GM19238 (cell line): ENCODE results near the gene GALNT18.
"Not testable (repeated sequence)": the region's sequence is repeated elsewhere in the genome, so short reads cannot be mapped to it uniquely, and the experiment has no call there.

Source experiments
- DNase-seq: peaks from one replicate; pipeline ENCODE4 v3.0.0; 2011; ENCODE audit warnings: low spot score; ENCODE audit not compliant: insufficient read length

The GALNT18 gene

GRCh38 chr11:11356842-11357241 lies 265.0 kb downstream of the GALNT18 start:
- no peak for DNase-seq

DNA sequence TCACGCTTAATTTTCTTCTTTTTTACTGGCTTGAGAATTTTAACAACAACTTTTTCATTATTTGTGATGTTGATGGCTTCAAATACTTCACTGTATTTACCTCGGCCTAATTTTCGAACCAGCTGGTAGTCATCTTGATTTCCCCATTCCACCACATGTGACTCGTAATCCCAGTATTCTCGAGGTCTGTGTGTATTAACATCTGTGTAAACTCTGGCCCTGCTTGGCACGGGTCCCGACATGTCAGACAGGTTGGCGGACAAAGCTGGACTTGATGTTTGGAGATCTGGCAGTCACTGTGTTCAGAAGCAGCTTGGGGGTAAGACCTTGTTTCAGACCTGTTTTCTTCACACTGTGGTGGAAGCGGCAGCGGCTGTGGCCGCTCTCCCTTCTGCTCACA lies 268.9 kb downstream of the GALNT18 start, which contains the start of gene CSNK2A3:
TSS of gene CSNK2A3 (minus strand) at position 373 of the 400 bp plus-strand sequence. CDS start at position 242, 131 bp downstream.
- DNase-seq, result not testable (repeated sequence)

GRCh38 chr11:11351851-11352250 lies 270.0 kb downstream of the GALNT18 start:
- DNase-seq, result not testable (repeated sequence)

DNA sequence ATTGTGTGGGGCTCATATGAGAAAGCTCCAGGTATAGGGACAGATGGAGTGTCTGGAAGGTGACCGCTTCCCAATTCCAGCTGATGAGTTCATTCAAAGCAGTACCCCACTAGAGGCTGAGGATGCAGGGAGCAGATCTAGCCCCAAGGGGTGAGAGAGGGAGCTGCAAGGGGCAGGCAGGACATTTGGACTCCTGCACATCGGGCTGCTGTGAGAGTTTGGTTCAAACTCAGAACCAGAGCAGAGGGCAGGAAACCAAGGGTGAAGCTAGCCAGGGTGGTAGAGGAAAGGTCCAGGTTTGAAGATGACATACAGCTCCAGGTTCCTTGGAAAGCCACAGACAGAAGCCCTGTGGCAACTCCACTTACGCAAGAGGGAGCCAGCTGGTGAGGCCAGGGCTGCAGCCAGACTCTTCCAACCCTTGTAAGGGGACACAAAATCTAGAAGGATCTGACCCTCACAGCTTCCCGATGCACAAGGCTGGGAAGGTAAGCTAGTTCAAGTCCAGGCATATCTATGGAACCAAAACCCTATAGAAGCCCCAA lies 270.7 kb downstream of the GALNT18 start:
- no peak for DNase-seq

- no peak for DNase-seq
Measured at GRCh38 chr11:11349870-11350337, 271.9 kb downstream of the GALNT18 start.

GRCh38 chr11:11349106-11349825 lies 272.5 kb downstream of the GALNT18 start:
- DNase-seq, result no peak

GRCh38 chr11:11348303-11348702 lies 273.5 kb downstream of the GALNT18 start:
- no peak for DNase-seq

DNA sequence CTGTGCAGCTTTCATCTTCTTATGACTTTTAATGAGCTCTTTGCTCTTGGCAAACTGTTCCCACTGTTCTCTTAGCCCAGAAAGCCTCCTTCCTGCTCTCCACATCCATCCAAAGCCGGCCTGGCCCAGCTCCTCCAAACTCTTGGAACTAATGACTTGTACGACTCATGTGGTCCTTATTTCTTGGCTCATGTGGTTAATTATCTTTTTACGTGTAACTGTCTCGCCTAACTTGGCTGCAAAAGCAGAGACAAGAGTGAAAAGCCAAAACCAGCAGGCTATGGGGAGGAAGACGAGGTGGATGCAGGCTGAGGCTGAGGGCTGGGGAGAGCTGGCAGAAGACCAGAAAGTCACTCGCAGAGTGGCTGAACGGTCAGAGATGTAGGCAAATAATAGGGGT lies 274.2 kb downstream of the GALNT18 start:
- no peak for DNase-seq

DNA sequence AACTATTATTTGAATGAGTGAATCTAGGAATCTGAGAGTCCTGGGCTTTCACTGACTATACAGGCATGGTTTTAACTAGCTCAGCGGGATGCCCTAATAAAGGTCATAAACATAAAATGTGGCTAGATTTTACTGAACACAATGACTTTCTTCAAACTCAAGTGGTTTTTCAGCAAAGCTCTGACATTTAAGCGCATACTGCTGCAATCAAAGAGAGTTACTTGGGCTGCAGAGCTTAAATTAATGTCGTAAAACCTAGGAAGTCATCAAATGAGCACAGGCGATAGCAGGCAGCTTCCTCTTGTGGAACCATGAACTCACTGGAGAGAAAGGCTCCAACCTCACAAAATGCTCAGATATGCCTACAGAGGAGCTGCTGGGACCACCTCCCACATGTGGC lies 275.5 kb downstream of the GALNT18 start:
- no peak for DNase-seq

GRCh38 chr11:11345099-11345498 lies 276.7 kb downstream of the GALNT18 start:
- DNase-seq, result no peak

DNA sequence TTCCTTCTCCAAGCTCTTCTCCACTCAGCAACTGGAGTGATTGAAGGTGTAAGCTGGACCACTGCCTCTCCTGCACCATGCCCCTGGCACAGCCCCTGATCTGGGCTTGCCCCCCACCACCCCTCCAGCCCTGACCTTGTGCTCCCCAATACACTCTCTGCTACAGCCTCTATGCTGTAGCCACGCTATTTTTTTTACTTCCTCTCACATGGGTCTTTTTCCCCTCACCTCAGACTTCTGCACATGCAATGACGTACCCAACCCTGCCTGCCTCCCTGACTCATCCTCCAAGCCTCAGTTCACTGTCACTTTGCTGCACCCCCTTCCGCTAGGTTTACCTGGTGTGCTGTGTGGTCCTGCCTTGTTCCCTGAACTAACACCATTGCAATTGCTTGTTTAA lies 277.8 kb downstream of the GALNT18 start:
- DNase-seq, result no peak

GRCh38 chr11:11338304-11338703 lies 283.5 kb downstream of the GALNT18 start:
- no peak for DNase-seq

GRCh38 chr11:11336664-11337063 lies 285.1 kb downstream of the GALNT18 start:
- no peak for DNase-seq

GRCh38 chr11:11335043-11335442 lies 286.8 kb downstream of the GALNT18 start:
- DNase-seq, result no peak

DNA sequence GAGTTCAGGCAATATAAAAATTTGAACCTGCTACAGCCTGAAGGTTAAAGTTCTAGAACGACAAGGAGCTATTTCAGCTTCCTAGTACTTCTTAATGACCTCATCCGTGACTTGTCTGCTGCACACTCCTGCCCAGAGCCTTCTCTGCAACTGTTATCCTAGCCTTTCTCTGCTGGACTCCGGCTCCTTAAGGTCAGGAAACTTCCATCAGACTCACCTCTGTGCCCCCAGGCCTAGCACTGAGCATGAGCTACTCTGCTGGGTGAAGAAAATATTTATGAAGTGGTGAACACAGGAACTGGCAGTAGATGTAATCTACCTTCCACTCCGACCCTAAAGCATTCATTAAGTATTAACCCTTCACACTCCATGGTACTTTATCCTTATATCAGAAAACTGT lies 287.2 kb downstream of the GALNT18 start:
- DNase-seq, result no peak

- DNase-seq, result no peak
Measured at GRCh38 chr11:11332141-11332710, 289.6 kb downstream of the GALNT18 start.

- no peak for DNase-seq
Measured at GRCh38 chr11:11329062-11329806, 292.6 kb downstream of the GALNT18 start.

DNA sequence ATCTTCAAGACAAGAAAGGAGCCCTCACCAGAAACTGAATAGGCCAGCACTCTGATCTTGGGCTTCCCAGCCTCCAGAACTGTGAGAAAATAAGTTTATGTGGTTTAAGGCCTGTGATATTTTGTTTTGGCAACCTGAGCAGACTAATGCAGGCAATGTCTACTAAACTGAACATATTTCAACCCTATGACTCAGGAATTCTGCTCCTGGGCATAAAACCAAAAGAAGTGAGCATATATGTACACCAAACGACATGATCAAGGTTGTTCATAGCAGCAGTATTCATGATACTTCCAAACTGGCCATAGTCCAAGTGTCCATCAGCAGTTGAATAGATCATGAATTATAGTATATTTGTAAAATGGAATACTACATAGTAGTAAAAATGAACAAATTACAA lies 297.7 kb downstream of the GALNT18 start:
- DNase-seq, result no peak

- DNase-seq, result no peak
Measured at GRCh38 chr11:11322101-11322500, 299.7 kb downstream of the GALNT18 start.

DNA sequence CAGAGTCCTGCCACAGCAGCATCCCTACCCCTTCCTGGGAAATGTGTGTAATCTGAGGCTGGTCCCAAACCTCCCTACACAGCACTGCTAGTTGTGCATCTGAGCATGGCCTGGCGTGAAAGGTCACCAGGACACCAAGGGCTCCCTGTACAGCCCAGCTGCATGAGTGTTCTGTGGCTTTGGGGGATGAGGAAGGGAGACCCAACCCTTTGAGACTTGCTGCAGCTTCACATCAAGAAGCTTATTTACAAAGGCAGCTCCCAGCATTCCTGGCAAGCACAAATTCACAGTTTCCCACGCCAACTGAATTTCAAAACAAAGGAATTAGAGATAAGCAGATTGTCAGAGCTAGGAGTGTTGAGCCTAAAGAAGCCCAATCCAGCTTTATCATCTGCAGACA lies 301.0 kb downstream of the GALNT18 start:
- DNase-seq, result no peak

DNA sequence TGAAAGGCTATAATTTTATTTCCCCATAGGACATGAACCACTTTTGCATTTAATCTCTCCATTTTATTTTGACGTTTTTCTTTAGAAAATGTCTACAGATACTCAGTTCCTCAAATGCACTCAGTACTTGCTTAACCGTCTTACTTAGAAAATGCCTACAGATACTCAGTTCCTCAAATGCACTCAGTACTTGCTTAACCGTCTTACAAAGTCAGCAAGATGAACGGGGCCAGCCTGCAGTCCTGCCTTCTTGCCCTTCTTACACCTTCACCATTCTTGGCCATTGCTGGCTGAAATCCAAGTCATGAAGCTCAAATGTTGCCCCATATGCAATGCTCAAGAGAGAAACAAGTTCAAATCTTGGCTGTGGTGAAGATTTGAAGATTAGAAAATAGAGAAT lies 302.8 kb downstream of the GALNT18 start:
- no peak for DNase-seq

GRCh38 chr11:11318461-11318860 lies 303.3 kb downstream of the GALNT18 start:
- no peak for DNase-seq
